ENCODE measurements around the gene MBTD1.

Gene MBTD1

DNA sequence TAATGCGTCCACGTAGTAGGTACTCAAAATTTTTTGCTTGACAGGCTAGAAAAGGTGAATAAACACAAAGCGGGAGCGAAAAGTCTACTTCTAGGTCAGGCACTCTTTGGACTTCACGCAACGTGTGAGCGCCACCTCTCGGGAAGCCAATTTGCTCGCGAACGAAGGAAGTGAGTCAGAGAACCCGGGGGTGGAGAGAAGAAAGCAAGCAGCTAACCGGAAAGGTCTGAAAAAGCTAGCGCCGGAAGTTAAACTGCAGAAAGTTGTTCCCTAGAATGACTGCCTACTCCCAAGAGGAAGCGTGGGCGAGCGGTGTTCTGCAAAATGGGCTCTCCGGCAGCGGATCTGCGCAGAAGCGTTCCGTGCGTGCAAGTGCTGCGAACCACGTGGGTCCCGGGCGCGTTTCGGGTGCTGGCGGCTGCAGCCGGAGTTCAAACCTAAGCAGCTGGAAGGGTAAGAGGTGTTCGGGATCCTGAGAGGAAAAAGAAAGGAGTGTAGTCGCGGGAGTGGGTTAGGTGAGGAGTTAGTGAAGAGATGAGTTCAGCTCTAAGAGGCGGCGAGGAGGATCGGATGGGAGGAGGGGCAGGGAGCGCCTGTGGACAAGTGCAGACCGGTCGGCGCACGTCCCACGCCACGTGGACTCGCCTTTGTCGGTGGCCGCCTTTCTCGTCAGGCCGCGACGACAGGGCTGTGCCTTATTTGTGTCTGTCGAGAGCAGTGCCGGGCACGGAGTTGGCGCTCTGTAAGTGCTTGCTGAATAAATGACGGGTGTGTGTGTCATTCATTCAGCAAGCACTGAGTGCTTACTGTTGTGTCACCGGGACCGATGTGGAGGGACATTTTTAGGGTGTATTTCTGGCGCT lies 106.4 kb downstream of the MBTD1 start, which contains the start of gene NME1:
Gene NME1 (plus strand): TSS at position 350 of the 863 bp plus-strand sequence. CDS start 2,096 bp downstream, outside the sequence.
- Mint-ChIP-seq H3K36me3 (ENCODE audit: low read depth) (peaks cover 18% of the 10 kb centered on the region), H3K27ac (no peak within 1 kb of the TSS), H3K27me3 (ENCODE audit: low read depth) (no peaks in the 10 kb centered on the region), H3K4me3 (peak within 1 kb of the TSS in 1 of 3 experiments; percentile 26), H3K9me3 (no peaks in the 10 kb centered on the region), H3K4me1 (no peaks in the 10 kb centered on the region)
- TF ChIP-seq, protein P1, sequence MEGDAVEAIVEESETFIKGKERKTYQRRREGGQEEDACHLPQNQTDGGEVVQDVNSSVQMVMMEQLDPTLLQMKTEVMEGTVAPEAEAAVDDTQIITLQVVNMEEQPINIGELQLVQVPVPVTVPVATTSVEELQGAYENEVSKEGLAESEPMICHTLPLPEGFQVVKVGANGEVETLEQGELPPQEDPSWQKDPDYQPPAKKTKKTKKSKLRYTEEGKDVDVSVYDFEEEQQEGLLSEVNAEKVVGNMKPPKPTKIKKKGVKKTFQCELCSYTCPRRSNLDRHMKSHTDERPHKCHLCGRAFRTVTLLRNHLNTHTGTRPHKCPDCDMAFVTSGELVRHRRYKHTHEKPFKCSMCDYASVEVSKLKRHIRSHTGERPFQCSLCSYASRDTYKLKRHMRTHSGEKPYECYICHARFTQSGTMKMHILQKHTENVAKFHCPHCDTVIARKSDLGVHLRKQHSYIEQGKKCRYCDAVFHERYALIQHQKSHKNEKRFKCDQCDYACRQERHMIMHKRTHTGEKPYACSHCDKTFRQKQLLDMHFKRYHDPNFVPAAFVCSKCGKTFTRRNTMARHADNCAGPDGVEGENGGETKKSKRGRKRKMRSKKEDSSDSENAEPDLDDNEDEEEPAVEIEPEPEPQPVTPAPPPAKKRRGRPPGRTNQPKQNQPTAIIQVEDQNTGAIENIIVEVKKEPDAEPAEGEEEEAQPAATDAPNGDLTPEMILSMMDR (IDR thresholded peaks at IDR 0.05; ENCODE audit: unreplicated experiment in 3 of 3), result peak; percentile 79 to 88 (median 79)

DNA sequence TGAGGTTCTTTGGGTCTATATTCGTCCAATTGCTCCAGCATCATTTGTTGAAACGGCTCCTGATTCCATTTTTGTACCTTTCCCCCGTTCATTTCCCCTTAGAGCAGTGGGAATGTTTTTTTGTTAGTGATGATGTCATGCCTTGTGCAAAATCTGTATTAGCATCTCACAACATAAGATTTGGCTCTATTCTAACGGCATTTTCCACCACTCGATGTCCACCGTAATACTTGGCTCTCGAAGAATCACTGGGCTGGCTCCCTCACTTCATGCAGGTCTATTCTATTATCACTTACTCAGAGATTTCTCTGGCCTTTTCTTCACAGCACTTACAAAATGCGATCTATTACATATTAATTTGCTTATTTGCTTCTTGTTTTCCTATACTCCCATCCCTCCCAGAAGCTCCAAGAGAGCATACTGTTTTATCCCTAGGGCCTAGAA lies 107.1 kb downstream of the MBTD1 start:
- no peaks in the 10 kb centered on the region for H3K27me3 Mint-ChIP-seq (ENCODE audit: low read depth)
- H3K9me3 Mint-ChIP-seq, result no peaks in the 10 kb centered on the region
- TF ChIP-seq, protein P1 (IDR thresholded peaks at IDR 0.05; ENCODE audit: unreplicated experiment in 3 of 3), result no peak
- peaks cover 16% of the 10 kb centered on the region for H3K36me3 Mint-ChIP-seq (ENCODE audit: low read depth)
- H3K4me3 Mint-ChIP-seq, result no peak overlapping the region
- H3K4me1 Mint-ChIP-seq, result no peaks in the 10 kb centered on the region
- no peak overlapping the region for H3K27ac Mint-ChIP-seq

DNA sequence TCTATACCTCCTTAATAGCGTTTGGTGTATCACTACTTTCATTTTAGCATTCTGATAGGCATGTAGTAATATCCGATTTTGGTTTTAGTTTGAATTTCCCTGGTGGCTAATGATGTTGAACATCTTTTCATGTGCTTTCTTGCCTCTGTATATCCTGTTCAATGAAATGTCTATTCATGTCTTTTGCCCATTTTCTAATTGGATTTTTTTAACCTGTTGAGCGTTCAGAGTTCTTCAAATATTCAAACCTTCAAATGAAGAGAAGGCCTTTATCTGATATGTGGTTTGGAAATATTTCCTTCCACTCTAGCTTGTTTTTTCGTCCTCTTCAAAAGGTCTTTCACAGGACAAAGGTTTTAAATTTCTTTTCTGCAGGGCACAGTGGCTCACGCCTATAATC lies 108.9 kb downstream of the MBTD1 start:
- Mint-ChIP-seq H3K27me3 (ENCODE audit: low read depth) (no peaks in the 10 kb centered on the region), H3K4me3 (no peak overlapping the region), H3K4me1 (no peaks in the 10 kb centered on the region), H3K9me3 (no peaks in the 10 kb centered on the region), H3K36me3 (ENCODE audit: low read depth) (peaks cover 6% of the 10 kb centered on the region), H3K27ac (peak overlapping the region in 2 of 3 experiments; percentile 6 to 30)
- TF ChIP-seq, protein P1 (IDR thresholded peaks at IDR 0.05; ENCODE audit: unreplicated experiment in 3 of 3), result no peak

DNA sequence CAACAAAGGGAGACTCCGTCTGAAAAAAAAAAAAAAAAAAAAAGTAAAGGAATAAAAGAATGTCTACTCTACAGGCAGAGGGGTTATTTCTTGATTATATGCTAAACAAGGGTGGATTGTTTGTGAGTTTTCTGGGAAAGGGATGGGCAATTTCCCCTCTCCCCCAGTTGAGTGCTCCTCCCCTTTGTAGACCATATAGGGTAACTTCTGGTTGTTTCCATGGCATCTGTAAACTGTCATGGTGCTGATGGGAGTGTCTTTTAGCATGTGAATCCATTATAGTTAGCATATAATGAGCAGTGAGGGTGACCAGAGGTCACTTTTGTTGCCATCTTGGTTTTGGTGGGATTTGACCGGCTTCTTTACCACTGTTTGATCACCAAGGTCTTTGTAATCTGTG lies 110.7 kb downstream of the MBTD1 start:
- H3K36me3 Mint-ChIP-seq (ENCODE audit: low read depth), result no peaks in the 10 kb centered on the region
- no peaks in the 10 kb centered on the region for H3K9me3 Mint-ChIP-seq
- H3K4me3 Mint-ChIP-seq, result no peak overlapping the region
- TF ChIP-seq, protein P1 (IDR thresholded peaks at IDR 0.05; ENCODE audit: unreplicated experiment in 3 of 3), result no peak
- H3K27ac Mint-ChIP-seq, result no peak overlapping the region
- no peaks in the 10 kb centered on the region for H3K27me3 Mint-ChIP-seq (ENCODE audit: low read depth)
- H3K4me1 Mint-ChIP-seq, result peaks cover 9% of the 10 kb centered on the region

DNA sequence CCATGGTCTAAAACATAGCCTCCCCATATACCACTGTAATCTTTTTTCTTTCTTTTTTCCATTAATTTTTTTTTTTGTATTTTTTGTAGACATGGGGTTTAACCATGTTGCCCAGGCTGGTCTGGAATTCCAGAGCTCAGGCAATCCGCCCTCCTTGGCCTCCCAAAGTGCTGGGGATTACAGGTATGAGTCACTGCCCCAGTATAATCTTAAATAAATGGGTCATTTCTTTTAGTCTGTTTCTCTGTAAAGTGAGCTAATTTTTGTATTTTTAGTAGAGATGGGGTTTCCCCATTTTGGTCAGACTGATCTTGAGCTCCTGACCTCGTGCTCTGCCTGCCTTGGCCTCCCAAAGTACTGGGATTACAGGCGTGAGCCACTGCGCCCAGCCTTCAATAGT lies 112.2 kb downstream of the MBTD1 start:
- no peak overlapping the region for H3K4me3 Mint-ChIP-seq
- H3K4me1 Mint-ChIP-seq, result peaks cover 9% of the 10 kb centered on the region
- no peaks in the 10 kb centered on the region for H3K36me3 Mint-ChIP-seq (ENCODE audit: low read depth)
- TF ChIP-seq, protein P1 (IDR thresholded peaks at IDR 0.05; ENCODE audit: unreplicated experiment in 3 of 3), result no peak
- no peaks in the 10 kb centered on the region for H3K27me3 Mint-ChIP-seq (ENCODE audit: low read depth)
- no peaks in the 10 kb centered on the region for H3K9me3 Mint-ChIP-seq
- peak overlapping the region in 1 of 3 experiments; percentile 18 for H3K27ac Mint-ChIP-seq
